ENCODE data around the gene ZMYND19. TPM values are rescaled to one million over a fixed set of nuclear protein-coding genes. Genes with fewer than 3 reads are reported as not detected.

ZMYND19 gene
- total and polyA plus RNA-seq, 7 donors: 11.7 to 27.2 (median 15.2) TPM

DNA sequence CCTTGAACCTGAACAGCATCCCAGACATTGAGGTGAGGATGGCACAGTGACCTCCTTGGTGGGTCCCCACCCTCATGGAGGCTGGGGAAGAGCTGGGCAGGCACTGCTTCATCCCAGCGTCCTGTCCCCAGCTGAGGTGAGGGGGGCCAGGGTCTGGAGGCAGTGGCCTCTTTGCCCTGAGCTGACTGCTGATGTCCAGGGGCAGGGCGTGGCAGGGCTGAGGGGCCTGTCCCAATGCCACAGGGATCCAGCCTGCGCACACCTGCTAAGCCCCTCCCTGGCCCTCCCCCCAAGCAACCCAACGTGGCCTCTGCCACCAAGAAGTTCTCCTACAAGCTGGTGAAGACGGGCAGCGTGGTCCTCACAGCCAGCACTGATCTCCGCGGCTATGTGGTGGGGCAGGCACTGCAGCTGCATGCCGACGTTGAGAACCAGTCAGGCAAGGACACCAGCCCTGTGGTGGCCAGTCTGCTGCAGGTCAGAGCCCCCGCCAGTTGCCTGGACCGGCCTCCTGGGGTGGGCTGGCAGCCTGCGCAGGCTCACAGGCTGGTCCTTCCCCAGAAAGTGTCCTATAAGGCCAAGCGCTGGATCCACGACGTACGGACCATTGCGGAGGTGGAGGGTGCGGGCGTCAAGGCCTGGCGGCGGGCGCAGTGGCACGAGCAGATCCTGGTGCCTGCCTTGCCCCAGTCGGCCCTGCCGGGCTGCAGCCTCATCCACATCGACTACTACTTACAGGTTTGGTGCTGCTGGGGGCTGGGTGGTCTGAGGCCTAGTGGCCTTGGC, 23.6 kb upstream of the ZMYND19 start:
- no peaks in the 10 kb centered on the region for H3K9me3 ChIP-seq
- ATAC-seq: no peak
- H3K4me1 ChIP-seq: peaks cover 19% of the 10 kb centered on the region
- H3K27ac ChIP-seq: no peak overlapping the region
- H3K4me3 ChIP-seq: no peak overlapping the region
- peaks cover 6 to 40% of the 10 kb centered on the region in 2 donors for H3K36me3 ChIP-seq (ENCODE audit: insufficient read depth in 1 of 2, low read depth in 1 of 2)
- no peaks in the 10 kb centered on the region for H3K27me3 ChIP-seq (ENCODE audit: insufficient read depth in 3 of 3, low read length in 2 of 3)
- intact Hi-C loops (cut with DNase I): no loop called here
- TF ChIP-seq, protein P1, sequence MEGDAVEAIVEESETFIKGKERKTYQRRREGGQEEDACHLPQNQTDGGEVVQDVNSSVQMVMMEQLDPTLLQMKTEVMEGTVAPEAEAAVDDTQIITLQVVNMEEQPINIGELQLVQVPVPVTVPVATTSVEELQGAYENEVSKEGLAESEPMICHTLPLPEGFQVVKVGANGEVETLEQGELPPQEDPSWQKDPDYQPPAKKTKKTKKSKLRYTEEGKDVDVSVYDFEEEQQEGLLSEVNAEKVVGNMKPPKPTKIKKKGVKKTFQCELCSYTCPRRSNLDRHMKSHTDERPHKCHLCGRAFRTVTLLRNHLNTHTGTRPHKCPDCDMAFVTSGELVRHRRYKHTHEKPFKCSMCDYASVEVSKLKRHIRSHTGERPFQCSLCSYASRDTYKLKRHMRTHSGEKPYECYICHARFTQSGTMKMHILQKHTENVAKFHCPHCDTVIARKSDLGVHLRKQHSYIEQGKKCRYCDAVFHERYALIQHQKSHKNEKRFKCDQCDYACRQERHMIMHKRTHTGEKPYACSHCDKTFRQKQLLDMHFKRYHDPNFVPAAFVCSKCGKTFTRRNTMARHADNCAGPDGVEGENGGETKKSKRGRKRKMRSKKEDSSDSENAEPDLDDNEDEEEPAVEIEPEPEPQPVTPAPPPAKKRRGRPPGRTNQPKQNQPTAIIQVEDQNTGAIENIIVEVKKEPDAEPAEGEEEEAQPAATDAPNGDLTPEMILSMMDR (IDR thresholded peaks at IDR 0.05): no peak
- WGBS, 3 donors: 82 to 93% (median 90%) methylated on average over 27 of the region's 27 CpGs
- no peak for DNase-seq

DNA sequence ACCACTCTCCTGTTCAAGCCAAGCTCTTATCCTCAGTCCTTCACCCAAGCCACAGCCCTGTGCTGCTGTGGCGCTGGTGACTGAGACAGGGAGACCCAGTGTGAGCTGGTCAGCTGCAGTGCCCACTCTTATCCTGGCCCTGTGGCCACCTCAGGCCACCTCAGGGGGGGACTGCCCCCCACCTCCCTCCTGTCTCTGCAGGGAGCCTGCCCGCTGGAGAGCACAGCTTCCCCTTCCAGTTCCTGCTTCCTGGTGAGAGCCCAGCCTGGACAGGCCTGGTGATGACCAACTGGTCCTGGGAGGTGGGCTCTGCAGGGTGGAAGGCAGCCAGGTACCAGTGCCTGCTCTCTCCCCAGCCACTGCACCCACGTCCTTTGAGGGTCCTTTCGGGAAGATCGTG, 22.9 kb upstream of the ZMYND19 start:
- no peak for ATAC-seq
- TF ChIP-seq, protein P1 (IDR thresholded peaks at IDR 0.05): no peak
- no peak overlapping the region for H3K4me3 ChIP-seq
- peaks cover 6 to 40% of the 10 kb centered on the region in 2 donors for H3K36me3 ChIP-seq (ENCODE audit: insufficient read depth in 1 of 2, low read depth in 1 of 2)
- no peaks in the 10 kb centered on the region for H3K9me3 ChIP-seq
- no peak for DNase-seq
- no peak overlapping the region for H3K27ac ChIP-seq
- no peaks in the 10 kb centered on the region for H3K27me3 ChIP-seq (ENCODE audit: insufficient read depth in 3 of 3, low read length in 2 of 3)
- intact Hi-C loops (cut with DNase I): no loop called here
- H3K4me1 ChIP-seq: peaks cover 19% of the 10 kb centered on the region
- 79 to 84% (median 83%) methylated on average over 5 of the region's 5 CpGs for WGBS, 3 donors

DNA sequence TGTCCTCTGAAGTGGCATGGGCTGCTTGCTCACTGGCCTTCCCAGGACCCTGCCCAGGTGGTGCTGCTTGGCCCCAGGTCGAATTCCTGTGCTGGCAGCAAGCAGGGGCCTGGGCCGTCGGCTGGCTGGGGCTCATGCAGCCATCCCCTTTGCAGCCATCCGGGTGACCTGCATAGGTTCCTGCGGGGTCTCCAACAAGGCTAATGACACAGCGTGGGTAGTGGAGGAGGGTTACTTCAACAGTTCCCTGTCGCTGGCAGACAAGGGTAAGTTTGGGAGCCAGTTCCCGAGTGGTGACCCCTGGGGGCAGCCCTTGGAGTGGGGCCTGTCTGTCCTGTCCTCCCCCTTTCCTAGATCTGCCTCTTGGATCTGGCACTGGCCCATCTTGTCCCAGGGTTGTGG, 22.4 kb upstream of the ZMYND19 start:
- TF ChIP-seq, protein P1 (IDR thresholded peaks at IDR 0.05): no peak
- no peak for DNase-seq
- H3K27ac ChIP-seq: no peak overlapping the region
- peaks cover 15% of the 10 kb centered on the region for H3K4me1 ChIP-seq
- ATAC-seq: peak in 3 of 4 donors; percentile 2 to 13 (median 6)
- no peaks in the 10 kb centered on the region for H3K27me3 ChIP-seq (ENCODE audit: insufficient read depth in 3 of 3, low read length in 2 of 3)
- intact Hi-C loops (cut with DNase I): no loop called here
- WGBS, 3 donors: 46 to 56% (median 53%) methylated on average over 8 of the region's 8 CpGs
- H3K9me3 ChIP-seq: no peaks in the 10 kb centered on the region
- H3K36me3 ChIP-seq (ENCODE audit: insufficient read depth in 1 of 2, low read depth in 1 of 2): peaks cover 6 to 40% of the 10 kb centered on the region in 2 donors
- H3K4me3 ChIP-seq: no peak overlapping the region

DNA sequence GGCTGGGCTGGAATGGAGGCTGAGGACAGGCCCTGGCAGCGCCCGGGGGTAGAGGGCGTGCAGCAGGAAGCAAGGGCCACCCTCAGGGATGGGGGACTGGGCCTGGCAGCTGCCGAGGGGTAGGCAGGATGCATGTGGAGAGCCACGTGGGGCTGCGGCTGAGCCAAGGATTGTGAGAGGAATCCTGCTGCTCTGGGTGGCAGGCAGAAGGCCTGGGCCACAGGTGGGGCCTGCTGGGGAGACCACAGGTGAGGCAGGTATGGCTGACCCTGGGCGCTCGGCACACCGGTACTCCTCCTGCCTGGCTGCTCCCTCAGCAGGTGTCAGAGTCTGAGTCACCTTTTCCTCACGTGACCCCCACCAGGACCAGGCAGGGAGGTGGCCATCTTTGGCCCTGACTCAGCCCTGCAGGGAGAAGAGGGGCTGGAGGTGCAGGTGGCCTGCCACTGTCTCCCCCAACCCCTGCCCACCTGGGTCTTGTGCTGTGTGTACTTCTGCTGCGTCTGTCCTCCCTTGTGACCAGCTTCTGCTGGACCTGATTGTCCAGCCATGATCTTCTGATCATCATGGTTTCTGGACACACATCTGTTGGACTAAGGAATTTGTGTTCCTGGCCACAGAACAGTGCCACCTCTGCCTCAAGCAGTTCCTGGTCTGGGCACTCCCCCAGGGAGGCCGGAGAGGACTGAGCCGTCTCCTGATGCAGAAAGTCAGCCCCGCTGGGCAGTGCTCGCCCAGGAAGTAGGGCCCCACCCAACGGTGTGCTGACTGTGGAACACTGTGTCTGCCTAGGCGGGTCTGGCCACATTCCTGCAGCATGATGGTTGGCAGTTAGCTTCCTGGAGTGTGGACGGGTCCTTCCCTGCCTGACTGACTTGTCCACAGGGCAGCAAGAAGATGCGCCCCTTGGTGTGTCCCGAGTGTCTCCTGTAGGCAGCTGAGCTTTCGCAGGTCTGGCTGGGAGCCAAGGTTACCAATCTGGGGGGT, 21.6 kb upstream of the ZMYND19 start:
- Histone ChIP-seq H3K4me1 (peaks cover 19% of the 10 kb centered on the region), H3K9me3 (no peaks in the 10 kb centered on the region), H3K27me3 (ENCODE audit: insufficient read depth in 3 of 3, low read length in 2 of 3) (no peaks in the 10 kb centered on the region), H3K27ac (no peak overlapping the region), H3K36me3 (ENCODE audit: insufficient read depth in 1 of 2, low read depth in 1 of 2) (peaks cover 6 to 36% of the 10 kb centered on the region in 2 donors), H3K4me3 (no peak overlapping the region)
- whole genome bisulfite sequencing, 3 donors: 32 to 42% (median 32%) methylated on average over 21 of the region's 21 CpGs
- peak; percentile 52 to 72 for DNase-seq
- intact Hi-C loops (cut with DNase I): no loop called here
- ATAC-seq: peak; percentile 41 to 73 (median 58)
- TF ChIP-seq, protein P1 (IDR thresholded peaks at IDR 0.05): no peak
